Stomach (tissue), 4 donors: ENCODE measurements around the gene HTRA3.

Experiments used
- CTCF ChIP-seq, 7 experiments: fragments of 450-650 bp in 4 of 7; fragments of 200-600 bp in 3 of 7; sonication (generic) in 3 of 7; IDR thresholded peaks; one replicate each; pipeline ENCODE4 v1.5.1; 2016 to 2019; ENCODE audit warnings: antibody characterized with exemption in 7 of 7, control low read depth in 2 of 7, mild to moderate bottlenecking in 1 of 7
- EP300 ChIP-seq: sonication (generic); formaldehyde crosslinking; IDR thresholded peaks from one replicate; pipeline ENCODE4 v1.6.1; 2017; ENCODE audit warnings: antibody characterized with exemption
- POLR2A ChIP-seq, 4 donors: fragments of 450-650 bp; IDR thresholded peaks; one replicate each; pipeline ENCODE4 v1.6.1; 2016; ENCODE audit warnings: antibody characterized with exemption in 4 of 4, control low read depth in 2 of 4, mild to moderate bottlenecking in 1 of 4, moderate library complexity in 1 of 4
- POLR2AphosphoS5 ChIP-seq, 3 donors: sonication (generic); formaldehyde crosslinking; IDR thresholded peaks; one replicate each; pipeline ENCODE4 v1.6.1; 2016; ENCODE audit warnings: antibody characterized with exemption in 3 of 3

- TF ChIP-seq CTCF (IDR thresholded peaks at IDR 0.05) (no peak), EP300 (no peak), POLR2A (IDR thresholded peaks at IDR 0.05) (no peak), POLR2AphosphoS5 (IDR thresholded peaks at IDR 0.05) (no peak)
These were observed 28.3 kb downstream of the HTRA3 start for GRCh38 chr4:8297691-8298485.
